Caco-2 (cell line): ENCODE results near the gene PPM1F. TPM values are rescaled to one million over a fixed set of nuclear protein-coding genes. Genes with fewer than 3 reads are reported as not detected.

Experiments
- BruUV-seq: library from RNA; stranded (reverse); fragments of 400-500 nt; replicated peaks from 2 replicates; lab custom pipeline; 2021; lab: Mats Ljungman, UMichigan
- CTCF ChIA-PET: fragments of 300-600 bp; sonication (Branson Sonifier 250); formaldehyde crosslinking; loops from one replicate; lab custom pipeline; 2022; ENCODE audit warnings: antibody characterized with exemption; lab: Charles Lee
- POLR2A ChIA-PET: fragments of 300-600 bp; sonication (Branson Sonifier 250); formaldehyde crosslinking; loops from one replicate; lab custom pipeline; 2022; ENCODE audit warnings: antibody characterized with exemption; lab: Charles Lee
- DNase-seq, 2 experiments: peaks; one replicate each; pipeline versions ENCODE4 v3.0.0 to v3.0.0-alpha.2; 2020 to 2022
- H3K27me3 ChIP-seq: replicated peaks from 2 replicates; pipeline ENCODE4 v1.6.0; 2011; ENCODE audit warnings: low read length; ENCODE audit not compliant: control insufficient read depth, insufficient read depth
- H3K36me3 ChIP-seq: 2 replicates; pipeline ENCODE4 v1.5.1; 2011; ENCODE audit warnings: low read length; ENCODE audit not compliant: control insufficient read depth, insufficient read depth
- H3K4me1 ChIP-seq: fragments of 250-450 bp; sonication (Bioruptor Pico); 2 replicates; pipeline ENCODE4 v1.5.1; 2020; ENCODE audit warnings: mild to moderate bottlenecking
- H3K4me3 ChIP-seq: 2 replicates; pipeline ENCODE4 v1.5.1; 2011; ENCODE audit warnings: low read depth, mild to moderate bottlenecking, control low read depth, low read length
- H3K9me3 ChIP-seq: fragments of 250-450 bp; sonication (Bioruptor Pico); 2 replicates; pipeline ENCODE4 v1.5.1; 2020; ENCODE audit warnings: mild to moderate bottlenecking, moderate library complexity
- H3K27ac Mint-ChIP-seq: one replicate; pipeline ENCODE4 v1.8.0; 2022; ENCODE audit warnings: mixed read lengths; ENCODE audit not compliant: unreplicated experiment
- H3K27me3 Mint-ChIP-seq: one replicate; pipeline ENCODE4 v1.8.0; 2022; ENCODE audit warnings: mixed read lengths; ENCODE audit not compliant: insufficient read depth, unreplicated experiment
- H3K36me3 Mint-ChIP-seq: one replicate; pipeline ENCODE4 v1.8.0; 2022; ENCODE audit warnings: mild to moderate bottlenecking, mixed read lengths; ENCODE audit not compliant: insufficient read depth, unreplicated experiment
- H3K4me1 Mint-ChIP-seq: one replicate; pipeline ENCODE4 v1.8.0; 2022; ENCODE audit warnings: low read depth, mixed read lengths; ENCODE audit not compliant: unreplicated experiment
- H3K4me3 Mint-ChIP-seq: one replicate; pipeline ENCODE4 v1.8.0; 2022; ENCODE audit warnings: mild to moderate bottlenecking, moderate library complexity, mixed read lengths; ENCODE audit not compliant: unreplicated experiment
- H3K9me3 Mint-ChIP-seq: one replicate; pipeline ENCODE4 v1.8.0; 2022; ENCODE audit warnings: mixed read lengths; ENCODE audit not compliant: unreplicated experiment
- CTCF ChIP-seq, 2 experiments: fragments of 200-600 bp in 1 of 2; IDR thresholded peaks; 1 replicate in 1 of 2; 2 replicates in 1 of 2; pipeline versions ENCODE4 v1.5.1 to v1.8.0; 2011 to 2022; ENCODE audit warnings: antibody characterized with exemption in 1 of 2, control low read depth in 1 of 2, inconsistent platforms in 1 of 2, low read depth in 1 of 2, low read length in 1 of 2, mild to moderate bottlenecking in 1 of 2, moderate library complexity in 1 of 2; ENCODE audit not compliant: insufficient read depth in 1 of 2, severe bottlenecking in 1 of 2, unreplicated experiment in 1 of 2
- intact Hi-C: fragments of 100-400 bp; cut with micrococcal nuclease; formaldehyde crosslinking; loops from one replicate; pipeline ENCODE4 v1.10.0; 2022; ENCODE audit not compliant: unreplicated experiment
- total RNA-seq: library from RNA; stranded (reverse); gene quantifications from 2 replicates; pipeline ENCODE4 v1.2.3, GENCODE V29; 2022

Gene PPM1F
- total RNA-seq, 1 experiment from 2014 or later: 25.8 TPM

- CTCF ChIA-PET: no interaction called here
- Mint-ChIP-seq H3K36me3 (peaks cover 17% of the 10 kb centered on the region), H3K27ac (no peak overlapping the region), H3K4me3 (no peak overlapping the region), H3K27me3 (no peaks in the 10 kb centered on the region), H3K4me1 (no peaks in the 10 kb centered on the region), H3K9me3 (no peaks in the 10 kb centered on the region)
- Histone ChIP-seq H3K4me1 (no peaks in the 10 kb centered on the region), H3K27me3 (no peaks in the 10 kb centered on the region), H3K4me3 (no peak overlapping the region), H3K9me3 (no peaks in the 10 kb centered on the region), H3K36me3 (peaks cover 1% of the 10 kb centered on the region)
- no TSS peak for BruUV-seq
- no peak for DNase-seq
- intact Hi-C loops: no loop called here
- POLR2A ChIA-PET: no interaction called here
- TF ChIP-seq CTCF (IDR thresholded peaks at IDR 0.05; ENCODE audit: insufficient read depth in 1 of 2, low read depth in 1 of 2, low read length in 1 of 2, severe bottlenecking in 1 of 2, unreplicated experiment in 1 of 2): no peak
Observed at GRCh38 chr22:21929253-21929652, 23.4 kb downstream of the PPM1F start.

- Mint-ChIP-seq H3K9me3 (no peaks in the 10 kb centered on the region), H3K4me1 (no peaks in the 10 kb centered on the region), H3K36me3 (peaks cover 12% of the 10 kb centered on the region), H3K27ac (no peak overlapping the region), H3K27me3 (no peaks in the 10 kb centered on the region), H3K4me3 (no peak overlapping the region)
- BruUV-seq: no TSS peak
- no peak overlapping the region for H3K4me3 ChIP-seq
- H3K36me3 ChIP-seq: peaks cover 1% of the 10 kb centered on the region
- CTCF ChIA-PET: no interaction called here
- H3K4me1 ChIP-seq: no peaks in the 10 kb centered on the region
- no peak for DNase-seq
- H3K9me3 ChIP-seq: no peaks in the 10 kb centered on the region
- intact Hi-C loops: no loop called here
- TF ChIP-seq CTCF (IDR thresholded peaks at IDR 0.05; ENCODE audit: insufficient read depth in 1 of 2, low read depth in 1 of 2, low read length in 1 of 2, severe bottlenecking in 1 of 2, unreplicated experiment in 1 of 2): no peak
- POLR2A ChIA-PET: interaction anchor here (0.6 kb wide), 1 partner anchor 16 kb away, joined by 4 read pairs; no protein-coding TSS in a partner anchor
- H3K27me3 ChIP-seq: no peaks in the 10 kb centered on the region
Observed at GRCh38 chr22:21928048-21928447, 24.6 kb downstream of the PPM1F start.

- ChIA-PET CTCF (no interaction called here), POLR2A (interaction anchor here (0.6 kb wide), 1 partner anchor 16 kb away, joined by 4 read pairs; no protein-coding TSS in a partner anchor)
- BruUV-seq: no TSS peak
- DNase-seq: no peak
- Histone ChIP-seq H3K36me3 (peaks cover 1% of the 10 kb centered on the region), H3K4me1 (no peaks in the 10 kb centered on the region), H3K27me3 (no peaks in the 10 kb centered on the region), H3K4me3 (no peak overlapping the region), H3K9me3 (no peaks in the 10 kb centered on the region)
- H3K27me3 Mint-ChIP-seq: no peaks in the 10 kb centered on the region
- intact Hi-C loops: no loop called here
- no peaks in the 10 kb centered on the region for H3K4me1 Mint-ChIP-seq
- H3K36me3 Mint-ChIP-seq: peaks cover 10% of the 10 kb centered on the region
- no peak overlapping the region for H3K4me3 Mint-ChIP-seq
- TF ChIP-seq CTCF (IDR thresholded peaks at IDR 0.05; ENCODE audit: insufficient read depth in 1 of 2, low read depth in 1 of 2, low read length in 1 of 2, severe bottlenecking in 1 of 2, unreplicated experiment in 1 of 2): no peak
- H3K9me3 Mint-ChIP-seq: no peaks in the 10 kb centered on the region
- H3K27ac Mint-ChIP-seq: no peak overlapping the region
Observed at GRCh38 chr22:21927174-21927823, 25.3 kb downstream of the PPM1F start.
